Activated CD8-positive, alpha-beta T cell treated with anti-CD3 and anti-CD28 coated beads, Interleukin-2, amount 10 ng/mL, durations not matched to agents 7 days and 5 days (primary cell): ENCODE measurements around the gene JAKMIP2. TPM values are rescaled to one million over a fixed set of nuclear protein-coding genes. Genes with fewer than 3 reads are reported as not detected.

Experiments
- ATAC-seq: fragments of 150-1000 bp; cut with Tn5 transposase; one replicate; pipeline ENCODE4 v1.10.0; 2021; ENCODE audit warnings: moderate library complexity
- CTCF ChIA-PET: fragments of 350-600 bp; sonication (Branson Sonifier 250); formaldehyde crosslinking; loops from one replicate; lab custom pipeline; 2021; ENCODE audit warnings: antibody characterized with exemption; lab: Charles Lee
- POLR2A ChIA-PET: fragments of 350-600 bp; sonication (Branson Sonifier 250); formaldehyde crosslinking; loops from one replicate; lab custom pipeline; 2021; ENCODE audit warnings: antibody characterized with exemption; lab: Charles Lee
- DNase-seq: peaks from one replicate; pipeline ENCODE4 v3.0.0-alpha.2; 2020
- H3K27ac Mint-ChIP-seq: one replicate; pipeline ENCODE4 v1.8.0; 2021; ENCODE audit warnings: mild to moderate bottlenecking, mixed read lengths
- H3K27me3 Mint-ChIP-seq: one replicate; pipeline ENCODE4 v1.8.0; 2021; ENCODE audit warnings: low read depth, mixed read lengths
- H3K36me3 Mint-ChIP-seq: one replicate; pipeline ENCODE4 v1.8.0; 2021; ENCODE audit warnings: low read depth, mixed read lengths
- H3K4me1 Mint-ChIP-seq: one replicate; pipeline ENCODE4 v1.8.0; 2021; ENCODE audit warnings: low read depth, mixed read lengths
- H3K4me3 Mint-ChIP-seq: one replicate; pipeline ENCODE4 v1.8.0; 2021; ENCODE audit warnings: mild to moderate bottlenecking, mixed read lengths
- H3K9me3 Mint-ChIP-seq: one replicate; pipeline ENCODE4 v1.8.0; 2022; ENCODE audit warnings: mixed read lengths; ENCODE audit not compliant: insufficient read depth
- total RNA-seq, 2 experiments: library from RNA; stranded (reverse); gene quantifications; one replicate each; pipeline ENCODE4 v1.2.3, GENCODE V29; 2021

JAKMIP2 gene
- total RNA-seq, 2 experiments from 2014 or later, result 8.2 to 8.9 TPM

- Mint-ChIP-seq H3K27me3 (no peaks in the 10 kb centered on the region), H3K4me1 (no peaks in the 10 kb centered on the region), H3K4me3 (no peak overlapping the region), H3K9me3 (no peaks in the 10 kb centered on the region), H3K27ac (no peak overlapping the region), H3K36me3 (no peaks in the 10 kb centered on the region)
- ChIA-PET CTCF (no interaction called here), POLR2A (no interaction called here)
- DNase-seq (no peak), ATAC-seq (no peak)
Observed at GRCh38 chr5:147687118-147687517, 95.4 kb downstream of the JAKMIP2 start.

- CTCF ChIA-PET, result no interaction called here
- Mint-ChIP-seq H3K27me3 (no peaks in the 10 kb centered on the region), H3K9me3 (no peaks in the 10 kb centered on the region), H3K4me1 (no peaks in the 10 kb centered on the region), H3K27ac (no peak overlapping the region), H3K4me3 (no peak overlapping the region), H3K36me3 (no peaks in the 10 kb centered on the region)
- ATAC-seq, result no peak
- POLR2A ChIA-PET, result no interaction called here
- DNase-seq, result no peak
Observed at GRCh38 chr5:147686421-147686820, 96.1 kb downstream of the JAKMIP2 start.

GRCh38 chr5:147685993-147686392, 96.5 kb downstream of the JAKMIP2 start:
- ChIA-PET POLR2A (no interaction called here), CTCF (no interaction called here)
- no peak overlapping the region for H3K4me3 Mint-ChIP-seq
- no peaks in the 10 kb centered on the region for H3K36me3 Mint-ChIP-seq
- H3K9me3 Mint-ChIP-seq, result no peaks in the 10 kb centered on the region
- H3K27ac Mint-ChIP-seq, result no peak overlapping the region
- DNase-seq (no peak), ATAC-seq (no peak)
- no peaks in the 10 kb centered on the region for H3K4me1 Mint-ChIP-seq
- no peaks in the 10 kb centered on the region for H3K27me3 Mint-ChIP-seq

GRCh38 chr5:147675168-147675567, 107.4 kb downstream of the JAKMIP2 start:
- ChIA-PET POLR2A (no interaction called here), CTCF (no interaction called here)
- Mint-ChIP-seq H3K9me3 (no peaks in the 10 kb centered on the region), H3K27ac (no peak overlapping the region), H3K4me1 (no peaks in the 10 kb centered on the region), H3K36me3 (peaks cover 3% of the 10 kb centered on the region), H3K27me3 (no peaks in the 10 kb centered on the region), H3K4me3 (no peak overlapping the region)
- ATAC-seq (no peak), DNase-seq (no peak)

GRCh38 chr5:147674411-147674810, 108.1 kb downstream of the JAKMIP2 start:
- CTCF ChIA-PET, result no interaction called here
- H3K27ac Mint-ChIP-seq, result no peak overlapping the region
- H3K9me3 Mint-ChIP-seq, result no peaks in the 10 kb centered on the region
- no peak overlapping the region for H3K4me3 Mint-ChIP-seq
- H3K36me3 Mint-ChIP-seq, result peaks cover 3% of the 10 kb centered on the region
- POLR2A ChIA-PET, result interaction anchor here (0.6 kb wide), 1 partner anchor 252 kb away, joined by 4 read pairs; no protein-coding TSS in a partner anchor
- H3K4me1 Mint-ChIP-seq, result no peaks in the 10 kb centered on the region
- DNase-seq, result no peak
- no peaks in the 10 kb centered on the region for H3K27me3 Mint-ChIP-seq
- ATAC-seq, result no peak

GRCh38 chr5:147673791-147674190, 108.7 kb downstream of the JAKMIP2 start:
- Mint-ChIP-seq H3K27me3 (no peaks in the 10 kb centered on the region), H3K27ac (no peak overlapping the region), H3K9me3 (no peaks in the 10 kb centered on the region), H3K4me1 (no peaks in the 10 kb centered on the region), H3K4me3 (no peak overlapping the region), H3K36me3 (peaks cover 3% of the 10 kb centered on the region)
- no peak for ATAC-seq
- no peak for DNase-seq
- CTCF ChIA-PET, result no interaction called here
- POLR2A ChIA-PET, result no interaction called here

GRCh38 chr5:147673266-147673665, 109.3 kb downstream of the JAKMIP2 start:
- Mint-ChIP-seq H3K9me3 (no peaks in the 10 kb centered on the region), H3K27ac (no peak overlapping the region), H3K4me3 (no peak overlapping the region), H3K36me3 (peaks cover 3% of the 10 kb centered on the region), H3K4me1 (no peaks in the 10 kb centered on the region), H3K27me3 (no peaks in the 10 kb centered on the region)
- CTCF ChIA-PET, result no interaction called here
- ATAC-seq (no peak), DNase-seq (no peak)
- POLR2A ChIA-PET, result no interaction called here

- Mint-ChIP-seq H3K27ac (no peak overlapping the region), H3K4me3 (no peak overlapping the region), H3K4me1 (no peaks in the 10 kb centered on the region), H3K27me3 (no peaks in the 10 kb centered on the region), H3K36me3 (peaks cover 3% of the 10 kb centered on the region), H3K9me3 (no peaks in the 10 kb centered on the region)
- POLR2A ChIA-PET, result no interaction called here
- ATAC-seq (no peak), DNase-seq (no peak)
- CTCF ChIA-PET, result no interaction called here
Observed at GRCh38 chr5:147671365-147671764, 111.2 kb downstream of the JAKMIP2 start.

GRCh38 chr5:147670815-147671214, 111.7 kb downstream of the JAKMIP2 start:
- CTCF ChIA-PET, result no interaction called here
- Mint-ChIP-seq H3K27ac (no peak overlapping the region), H3K9me3 (no peaks in the 10 kb centered on the region), H3K4me3 (no peak overlapping the region), H3K36me3 (peaks cover 3% of the 10 kb centered on the region), H3K27me3 (no peaks in the 10 kb centered on the region), H3K4me1 (no peaks in the 10 kb centered on the region)
- POLR2A ChIA-PET, result no interaction called here
- ATAC-seq (no peak), DNase-seq (no peak)

- ATAC-seq (no peak), DNase-seq (no peak)
- Mint-ChIP-seq H3K9me3 (no peaks in the 10 kb centered on the region), H3K27ac (no peak overlapping the region), H3K36me3 (peaks cover 3% of the 10 kb centered on the region), H3K27me3 (no peaks in the 10 kb centered on the region), H3K4me1 (no peaks in the 10 kb centered on the region), H3K4me3 (no peak overlapping the region)
- ChIA-PET CTCF (no interaction called here), POLR2A (no interaction called here)
Observed at GRCh38 chr5:147669169-147669869, 113.2 kb downstream of the JAKMIP2 start.

- Mint-ChIP-seq H3K4me3 (no peak overlapping the region), H3K4me1 (no peaks in the 10 kb centered on the region), H3K27me3 (no peaks in the 10 kb centered on the region)
Observed at GRCh38 chr5:147668385-147668784, 114.1 kb downstream of the JAKMIP2 start.

GRCh38 chr5:147667363-147667762, 115.2 kb downstream of the JAKMIP2 start:
- Mint-ChIP-seq H3K36me3 (peaks cover 3% of the 10 kb centered on the region), H3K4me3 (no peak overlapping the region), H3K27ac (no peak overlapping the region), H3K27me3 (no peaks in the 10 kb centered on the region), H3K4me1 (no peaks in the 10 kb centered on the region), H3K9me3 (no peaks in the 10 kb centered on the region)
- no peak for ATAC-seq
- POLR2A ChIA-PET, result no interaction called here
- CTCF ChIA-PET, result no interaction called here
- DNase-seq, result no peak

More at GRCh38 chr5:147668385-147668784, 114.1 kb downstream of the JAKMIP2 start:
- H3K27ac Mint-ChIP-seq, result no peak overlapping the region
- DNase-seq (no peak), ATAC-seq (no peak)
- ChIA-PET POLR2A (no interaction called here), CTCF (no interaction called here)
- H3K36me3 Mint-ChIP-seq, result peaks cover 3% of the 10 kb centered on the region
- H3K9me3 Mint-ChIP-seq, result no peaks in the 10 kb centered on the region

- Mint-ChIP-seq H3K27ac (no peak overlapping the region), H3K9me3 (no peaks in the 10 kb centered on the region), H3K27me3 (no peaks in the 10 kb centered on the region), H3K4me1 (no peaks in the 10 kb centered on the region), H3K36me3 (peaks cover 3% of the 10 kb centered on the region), H3K4me3 (no peak overlapping the region)
- ATAC-seq (no peak), DNase-seq (no peak)
- ChIA-PET POLR2A (no interaction called here), CTCF (no interaction called here)
Observed at GRCh38 chr5:147666419-147666818, 116.1 kb downstream of the JAKMIP2 start.
